ENCODE data around the gene CCIN.
"Not testable (repeated sequence)": the region's sequence is repeated elsewhere in the genome, so short reads cannot be mapped to it uniquely, and the experiment has no call there.

CCIN gene

GRCh38 chr9:36160126-36160525 lies 9.1 kb upstream of the CCIN start:
- not testable (repeated sequence) for DNase-seq (ENCODE audit: low spot score)

- DNase-seq (ENCODE audit: low spot score): no peak
These were observed 8.0 kb upstream of the CCIN start for GRCh38 chr9:36161187-36161586.

- DNase-seq (ENCODE audit: low spot score): no peak
These were observed 6.9 kb upstream of the CCIN start for GRCh38 chr9:36162211-36162738.

GRCh38 chr9:36163049-36163785 lies 6.0 kb upstream of the CCIN start:
- peak; percentile 36 for DNase-seq (ENCODE audit: low spot score)

GRCh38 chr9:36163786-36164170 lies 5.4 kb upstream of the CCIN start:
- peak; percentile 8 for DNase-seq (ENCODE audit: low spot score)

- DNase-seq (ENCODE audit: low spot score): no peak
These were observed 4.8 kb upstream of the CCIN start for GRCh38 chr9:36164372-36164771.

- peak; percentile 68 for DNase-seq (ENCODE audit: low spot score)
These were observed 4.2 kb upstream of the CCIN start for GRCh38 chr9:36164989-36165388.

- no peak for DNase-seq (ENCODE audit: low spot score)
These were observed 3.4 kb upstream of the CCIN start for GRCh38 chr9:36165826-36166167.

- peak; percentile 95 for DNase-seq (ENCODE audit: low spot score)
These were observed 2.8 kb upstream of the CCIN start for GRCh38 chr9:36166168-36166927.

GRCh38 chr9:36169708-36170107 lies 520 bp downstream of the CCIN start:
- no peak for DNase-seq (ENCODE audit: low spot score)

GRCh38 chr9:36170531-36170930 lies 1.3 kb downstream of the CCIN start:
- DNase-seq (ENCODE audit: low spot score): no peak

GRCh38 chr9:36173861-36174260 lies 4.7 kb downstream of the CCIN start:
- DNase-seq (ENCODE audit: low spot score): no peak

GRCh38 chr9:36174271-36174670 lies 5.1 kb downstream of the CCIN start:
- DNase-seq (ENCODE audit: low spot score): no peak

GRCh38 chr9:36174731-36175130 lies 5.5 kb downstream of the CCIN start:
- DNase-seq (ENCODE audit: low spot score): no peak

- DNase-seq (ENCODE audit: low spot score): not testable (repeated sequence)
These were observed 6.0 kb downstream of the CCIN start for GRCh38 chr9:36175209-36175608.

GRCh38 chr9:36176496-36176895 lies 7.3 kb downstream of the CCIN start:
- DNase-seq (ENCODE audit: low spot score): not testable (repeated sequence)

- DNase-seq (ENCODE audit: low spot score): no peak
These were observed 8.4 kb downstream of the CCIN start for GRCh38 chr9:36177571-36177970.

GRCh38 chr9:36180243-36180642 lies 11.1 kb downstream of the CCIN start:
- not testable (repeated sequence) for DNase-seq (ENCODE audit: low spot score)

GRCh38 chr9:36187414-36187813 lies 18.2 kb downstream of the CCIN start:
- no peak for DNase-seq (ENCODE audit: low spot score)

GRCh38 chr9:36188212-36188611 lies 19.0 kb downstream of the CCIN start:
- DNase-seq (ENCODE audit: low spot score): no peak

- no peak for DNase-seq (ENCODE audit: low spot score)
These were observed 20.8 kb downstream of the CCIN start for GRCh38 chr9:36189976-36190375.

GRCh38 chr9:36190388-36191289 lies 21.5 kb downstream of the CCIN start, which contains the start of gene CLTA:
Gene CLTA (plus strand): TSS chr9:36190921. CDS start chr9:36191057, 136 bp downstream.
- DNase-seq (ENCODE audit: low spot score): peak; percentile 96

All from D341Med (cell line).